IPS-18a (cell line): ENCODE data around the gene MED27.

Experiments used
- H3K27ac ChIP-seq: one replicate; pipeline ENCODE4 v1.5.1; 2013; ENCODE audit warnings: low read length
- H3K27me3 ChIP-seq: one replicate; pipeline ENCODE4 v1.6.1; 2013; ENCODE audit warnings: mild to moderate bottlenecking, low read length; ENCODE audit not compliant: control insufficient read depth, insufficient read depth
- H3K36me3 ChIP-seq: one replicate; pipeline ENCODE4 v1.6.1; 2013; ENCODE audit warnings: low read depth, low read length; ENCODE audit not compliant: control insufficient read depth
- H3K4me1 ChIP-seq: one replicate; pipeline ENCODE4 v1.6.1; 2013; ENCODE audit warnings: low read depth, low read length; ENCODE audit not compliant: control insufficient read depth
- H3K4me3 ChIP-seq: one replicate; pipeline ENCODE4 v1.5.1; 2013; ENCODE audit warnings: low read length
- H3K9ac ChIP-seq: one replicate; pipeline ENCODE4 v1.6.1; 2013; ENCODE audit warnings: mild to moderate bottlenecking, low read length, moderate library complexity
- H3K9me3 ChIP-seq: one replicate; pipeline ENCODE4 v1.6.1; 2013; ENCODE audit warnings: low read depth, low read length; ENCODE audit not compliant: control insufficient read depth

The MED27 gene, protein sequence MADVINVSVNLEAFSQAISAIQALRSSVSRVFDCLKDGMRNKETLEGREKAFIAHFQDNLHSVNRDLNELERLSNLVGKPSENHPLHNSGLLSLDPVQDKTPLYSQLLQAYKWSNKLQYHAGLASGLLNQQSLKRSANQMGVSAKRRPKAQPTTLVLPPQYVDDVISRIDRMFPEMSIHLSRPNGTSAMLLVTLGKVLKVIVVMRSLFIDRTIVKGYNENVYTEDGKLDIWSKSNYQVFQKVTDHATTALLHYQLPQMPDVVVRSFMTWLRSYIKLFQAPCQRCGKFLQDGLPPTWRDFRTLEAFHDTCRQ

DNA sequence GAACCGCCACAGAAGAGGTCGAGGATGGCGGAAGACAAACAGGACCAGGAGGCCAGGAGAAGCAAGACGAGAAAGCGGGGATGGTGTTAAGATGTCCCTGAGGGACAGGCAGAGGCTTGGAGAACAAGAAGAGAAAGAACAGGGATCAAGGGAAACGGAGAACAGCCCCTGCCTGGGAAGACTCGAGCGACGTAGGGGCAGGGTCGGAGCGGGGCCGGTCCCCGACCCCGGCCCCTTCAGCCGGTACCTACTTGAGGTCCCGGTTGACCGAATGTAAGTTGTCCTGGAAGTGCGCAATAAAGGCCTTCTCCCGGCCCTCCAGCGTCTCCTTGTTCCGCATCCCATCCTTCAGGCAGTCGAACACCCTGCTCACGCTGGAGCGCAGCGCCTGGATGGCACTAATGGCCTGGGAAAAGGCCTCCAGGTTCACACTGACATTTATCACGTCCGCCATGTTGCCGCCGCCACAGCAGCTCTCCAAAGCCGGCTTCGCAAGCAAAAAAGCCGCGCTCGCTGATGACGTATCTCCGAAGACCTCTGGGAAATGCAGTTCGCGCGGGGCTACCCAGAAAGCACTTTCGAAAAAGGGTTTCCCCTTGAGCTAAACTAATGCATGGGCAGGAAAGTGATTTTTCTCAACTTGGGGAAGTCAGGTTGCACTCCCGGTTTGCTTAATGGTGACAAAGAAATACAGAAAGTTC is at the start of gene MED27:
MED27 (minus strand) TSS at position 477 of the 701 bp plus-strand sequence; CDS start at position 454, 23 bp downstream.
- Histone ChIP-seq H3K4me3 (peak within 1 kb of the TSS; percentile 93), H3K4me1 (peaks cover 8% of the 10 kb centered on the region), H3K9ac (peak within 1 kb of the TSS; percentile 70), H3K36me3 (peaks cover 23% of the 10 kb centered on the region), H3K27me3 (no peaks in the 10 kb centered on the region), H3K27ac (no peak within 1 kb of the TSS), H3K9me3 (no peaks in the 10 kb centered on the region)

DNA sequence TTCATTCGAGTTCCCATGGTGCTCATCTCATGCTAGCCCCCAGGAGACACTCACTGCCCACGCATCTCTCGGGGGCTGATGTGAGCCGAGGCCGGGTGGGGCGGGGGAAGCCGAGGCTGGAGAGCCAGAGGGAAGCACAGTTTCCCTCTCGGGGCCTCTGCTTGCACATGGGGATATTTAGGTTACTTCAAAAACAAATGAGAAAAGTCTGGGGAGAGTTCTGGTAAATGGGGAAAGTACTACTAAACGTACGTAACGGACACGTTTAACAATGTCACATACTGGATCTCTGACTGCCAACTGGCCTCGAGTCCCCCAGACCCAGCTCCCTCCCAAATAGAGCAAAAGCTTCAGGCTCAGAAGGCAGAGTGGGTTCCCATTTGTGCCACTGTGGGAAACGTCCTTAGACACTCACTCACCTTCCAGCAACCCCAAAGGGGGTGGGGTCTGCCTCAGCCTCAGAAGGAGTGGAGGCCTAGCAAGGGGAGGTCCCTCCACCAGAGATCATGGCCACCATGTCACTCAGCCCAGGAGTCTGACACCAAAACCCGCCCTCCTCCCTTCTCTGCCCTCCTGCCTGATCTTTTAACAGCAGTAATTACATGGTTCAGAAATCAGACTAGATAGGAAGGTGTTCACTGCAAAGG is 48.3 kb upstream of the MED27 start:
- Histone ChIP-seq H3K4me3 (no peak overlapping the region), H3K4me1 (peaks cover 22% of the 10 kb centered on the region), H3K27me3 (no peaks in the 10 kb centered on the region), H3K9ac (no peak overlapping the region), H3K9me3 (no peaks in the 10 kb centered on the region), H3K27ac (no peak overlapping the region), H3K36me3 (no peaks in the 10 kb centered on the region)

- no peak overlapping the region for H3K4me3 ChIP-seq
- H3K36me3 ChIP-seq: no peaks in the 10 kb centered on the region
- H3K4me1 ChIP-seq: peaks cover 29% of the 10 kb centered on the region
- H3K9ac ChIP-seq: no peak overlapping the region
- H3K9me3 ChIP-seq: no peaks in the 10 kb centered on the region
- no peak overlapping the region for H3K27ac ChIP-seq
- no peaks in the 10 kb centered on the region for H3K27me3 ChIP-seq
Measured at GRCh38 chr9:132126680-132127236, 47.1 kb upstream of the MED27 start.

GRCh38 chr9:132125944-132126679 is 46.4 kb upstream of the MED27 start:
- H3K4me1 ChIP-seq: peaks cover 29% of the 10 kb centered on the region
- no peak overlapping the region for H3K9ac ChIP-seq
- H3K9me3 ChIP-seq: no peaks in the 10 kb centered on the region
- H3K36me3 ChIP-seq: no peaks in the 10 kb centered on the region
- no peaks in the 10 kb centered on the region for H3K27me3 ChIP-seq
- no peak overlapping the region for H3K27ac ChIP-seq
- peak overlapping the region; percentile 5 for H3K4me3 ChIP-seq

DNA sequence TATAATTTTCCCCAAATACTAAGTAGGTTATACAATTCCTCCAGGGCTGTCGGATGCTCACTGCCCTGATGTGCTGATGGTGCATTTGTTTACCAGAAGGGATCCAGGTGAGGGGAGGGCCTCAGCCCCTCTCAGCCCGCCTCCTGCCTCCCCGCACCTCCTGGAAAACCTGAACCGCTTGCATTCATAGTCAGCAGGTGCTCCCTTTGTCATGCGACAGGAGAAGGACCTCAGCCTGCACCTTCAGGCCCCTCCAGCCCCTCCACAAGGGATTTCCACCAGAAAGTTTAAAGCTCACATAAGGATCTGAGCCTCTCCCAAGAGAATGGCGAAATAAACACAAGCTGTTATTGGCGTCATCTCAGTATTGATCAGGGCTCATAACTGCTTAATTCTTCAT is 45.7 kb upstream of the MED27 start:
- H3K9ac ChIP-seq: no peak overlapping the region
- H3K27ac ChIP-seq: no peak overlapping the region
- H3K9me3 ChIP-seq: no peaks in the 10 kb centered on the region
- H3K36me3 ChIP-seq: no peaks in the 10 kb centered on the region
- H3K4me1 ChIP-seq: peaks cover 29% of the 10 kb centered on the region
- no peaks in the 10 kb centered on the region for H3K27me3 ChIP-seq
- no peak overlapping the region for H3K4me3 ChIP-seq

- H3K27me3 ChIP-seq: no peaks in the 10 kb centered on the region
- peaks cover 29% of the 10 kb centered on the region for H3K4me1 ChIP-seq
Measured at GRCh38 chr9:132124800-132125199, 45.1 kb upstream of the MED27 start.

DNA sequence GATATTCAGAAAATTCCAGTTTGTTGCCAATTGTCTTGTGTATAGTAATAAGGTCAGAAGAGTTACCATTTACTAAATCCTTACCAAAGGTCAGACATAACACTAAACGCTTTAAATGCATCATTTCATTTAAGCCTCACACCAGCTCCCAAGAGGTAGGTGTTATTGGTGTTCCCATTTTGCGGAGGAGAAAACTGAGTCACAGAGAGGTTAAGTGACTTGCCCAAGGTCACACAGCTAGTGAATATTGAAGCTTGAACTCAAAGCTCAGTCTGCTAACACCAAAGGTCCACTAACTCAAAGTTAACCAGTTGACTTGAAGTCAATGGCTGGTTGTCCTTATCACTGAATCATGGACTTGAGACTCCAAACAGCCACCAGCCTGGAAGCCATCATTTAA is 41.4 kb upstream of the MED27 start:
- Histone ChIP-seq H3K36me3 (no peaks in the 10 kb centered on the region), H3K27ac (no peak overlapping the region), H3K4me1 (peaks cover 20% of the 10 kb centered on the region), H3K4me3 (no peak overlapping the region), H3K9me3 (no peaks in the 10 kb centered on the region), H3K27me3 (no peaks in the 10 kb centered on the region), H3K9ac (no peak overlapping the region)

More at GRCh38 chr9:132124800-132125199, 45.1 kb upstream of the MED27 start:
- Histone ChIP-seq H3K27ac (no peak overlapping the region), H3K9me3 (no peaks in the 10 kb centered on the region), H3K36me3 (no peaks in the 10 kb centered on the region), H3K4me3 (no peak overlapping the region), H3K9ac (no peak overlapping the region)

DNA sequence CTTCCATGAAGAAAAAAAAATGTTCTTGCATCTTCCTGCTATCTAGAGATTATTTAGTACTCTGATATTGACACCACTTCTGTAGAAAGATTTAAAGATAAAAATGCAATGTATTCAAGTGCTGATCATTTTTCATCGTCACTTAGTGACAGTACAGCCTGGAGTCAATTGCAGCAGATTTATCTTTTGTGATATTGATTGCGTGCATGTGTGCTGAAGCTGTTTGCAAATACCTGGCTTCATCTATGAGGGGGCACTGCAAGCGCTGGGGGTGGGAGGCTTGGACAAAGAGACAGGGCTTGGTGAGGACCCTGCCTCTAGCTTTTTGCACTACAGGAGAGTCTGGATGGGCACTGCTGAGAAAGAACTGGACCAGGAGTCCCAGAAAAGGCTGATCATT is 38.0 kb upstream of the MED27 start:
- Histone ChIP-seq H3K9me3 (no peaks in the 10 kb centered on the region), H3K4me3 (no peak overlapping the region), H3K27ac (no peak overlapping the region), H3K27me3 (no peaks in the 10 kb centered on the region), H3K4me1 (peaks cover 7% of the 10 kb centered on the region), H3K9ac (no peak overlapping the region), H3K36me3 (no peaks in the 10 kb centered on the region)

GRCh38 chr9:132116583-132116982 is 36.9 kb upstream of the MED27 start:
- Histone ChIP-seq H3K36me3 (no peaks in the 10 kb centered on the region), H3K4me1 (no peaks in the 10 kb centered on the region), H3K27ac (no peak overlapping the region), H3K27me3 (no peaks in the 10 kb centered on the region), H3K4me3 (no peak overlapping the region), H3K9me3 (no peaks in the 10 kb centered on the region), H3K9ac (no peak overlapping the region)

GRCh38 chr9:132114102-132114707 is 34.5 kb upstream of the MED27 start:
- Histone ChIP-seq H3K27me3 (no peaks in the 10 kb centered on the region), H3K9me3 (no peaks in the 10 kb centered on the region), H3K9ac (no peak overlapping the region), H3K4me1 (no peaks in the 10 kb centered on the region), H3K36me3 (no peaks in the 10 kb centered on the region), H3K27ac (no peak overlapping the region), H3K4me3 (no peak overlapping the region)

GRCh38 chr9:132109291-132109690 is 29.6 kb upstream of the MED27 start:
- Histone ChIP-seq H3K4me3 (no peak overlapping the region), H3K27ac (no peak overlapping the region), H3K27me3 (no peaks in the 10 kb centered on the region)

More at GRCh38 chr9:132109291-132109690, 29.6 kb upstream of the MED27 start:
- Histone ChIP-seq H3K9me3 (no peaks in the 10 kb centered on the region), H3K36me3 (no peaks in the 10 kb centered on the region), H3K4me1 (no peaks in the 10 kb centered on the region), H3K9ac (no peak overlapping the region)
